OCI-M2 (cell line): ENCODE measurements around the gene C8B.

Source experiments
- DNase-seq: peaks from one replicate; lab custom pipeline; 2025; ENCODE audit not compliant: unreplicated experiment; lab: John Stamatoyannopoulos, UW

Gene C8B

DNA sequence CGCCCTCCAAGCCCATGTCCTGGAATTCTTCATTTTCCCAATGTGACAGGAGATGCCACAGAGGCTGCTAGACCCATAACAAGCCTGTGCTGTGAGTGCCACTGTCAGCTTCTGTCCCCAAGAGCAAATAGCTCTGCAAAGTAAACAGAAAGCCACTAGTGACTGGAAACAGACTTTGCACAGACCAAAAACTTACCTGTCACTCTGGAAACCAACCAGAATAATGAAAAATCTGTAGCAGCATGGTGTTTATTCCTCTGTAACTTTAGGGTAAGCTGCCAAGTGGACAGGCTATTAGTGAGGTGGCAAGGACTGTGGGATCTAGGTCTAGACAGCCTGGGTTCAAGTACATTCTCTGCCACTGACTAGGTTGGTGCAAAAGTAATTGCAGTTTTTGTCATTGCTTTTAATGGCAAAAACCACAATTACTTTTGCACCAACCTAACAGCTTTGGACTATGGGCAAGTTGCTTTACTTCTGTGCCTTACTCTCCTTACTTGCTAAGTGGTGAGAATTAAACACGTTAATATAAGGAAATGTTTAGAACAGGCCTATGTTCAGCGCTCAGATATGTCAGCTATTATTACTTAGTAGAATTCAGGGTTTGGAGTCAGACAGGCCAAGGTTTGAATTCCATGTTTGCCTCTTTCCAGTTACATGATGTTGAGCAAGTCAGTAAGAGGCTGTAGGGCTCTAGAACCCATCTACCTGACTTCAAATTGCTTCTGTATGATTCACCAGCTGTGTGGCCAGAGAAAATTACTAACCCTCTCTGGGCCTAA, at the start of gene C8B:
Gene C8B, minus strand, starts transcription at position 100 of the 782 bp plus-strand sequence. Its CDS starts 67 bp downstream, at position 33.
- no peak for DNase-seq

GRCh38 chr1:57015071-57015470, 49.3 kb upstream of the C8B start:
- no peak for DNase-seq

DNA sequence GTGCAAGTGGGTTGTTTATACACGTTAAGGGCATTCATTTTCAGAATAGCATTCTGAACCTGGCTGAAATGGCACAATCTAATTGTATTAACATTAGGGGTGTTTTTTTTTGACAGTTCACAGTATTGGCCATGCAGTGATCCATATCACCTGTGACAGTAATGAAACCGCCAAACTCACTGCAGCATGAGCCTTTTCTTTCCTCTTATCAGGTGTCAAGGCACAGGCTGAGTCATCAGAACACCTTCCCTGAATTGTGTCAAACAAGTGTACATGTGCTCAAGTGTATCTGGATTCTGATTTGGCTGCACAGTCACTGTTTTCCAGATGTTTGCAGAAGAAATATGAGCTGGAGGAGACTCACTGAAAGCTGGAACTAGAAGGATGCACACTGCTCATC, 47.7 kb upstream of the C8B start:
- no peak for DNase-seq

GRCh38 chr1:57012315-57012714, 46.5 kb upstream of the C8B start:
- no peak for DNase-seq

DNA sequence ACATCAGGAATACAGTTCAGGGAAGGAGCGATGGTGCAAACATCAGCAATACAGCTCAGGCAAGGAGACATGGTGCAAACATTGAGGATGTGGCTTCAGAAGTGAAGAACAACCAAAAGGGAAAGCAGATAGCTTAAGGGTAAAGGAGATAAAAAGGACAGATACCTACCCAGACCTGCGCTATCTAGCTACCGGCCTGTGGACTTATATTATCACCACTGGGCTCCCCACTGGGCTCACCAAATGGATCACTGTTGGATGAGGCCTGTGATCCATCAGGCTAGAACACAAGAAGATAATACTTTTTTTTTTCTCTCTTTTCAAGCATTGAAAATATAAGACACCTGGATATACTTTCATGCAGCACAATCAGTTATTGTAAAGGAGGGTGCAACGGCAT, 44.7 kb upstream of the C8B start:
- DNase-seq: no peak

GRCh38 chr1:57007948-57008347, 42.1 kb upstream of the C8B start:
- DNase-seq: no peak

DNA sequence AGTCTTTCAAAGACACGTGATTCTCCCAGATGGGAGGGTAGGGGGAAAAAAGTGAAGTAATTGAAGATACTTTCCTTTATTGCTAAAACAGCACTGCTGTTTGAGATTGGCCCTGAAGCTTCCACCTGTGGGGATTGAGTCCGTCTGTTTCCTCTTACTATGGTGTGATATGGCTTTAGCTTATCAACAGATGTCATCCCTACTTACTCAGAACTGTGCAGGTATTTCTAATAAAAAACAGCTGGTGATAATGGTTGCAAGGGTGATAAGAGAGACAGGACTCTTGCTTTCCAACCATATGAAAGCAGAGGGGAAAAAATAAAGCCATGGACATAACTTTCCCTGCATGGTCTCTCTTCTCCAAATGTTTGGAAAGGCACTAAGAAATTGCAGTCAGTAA, 41.7 kb upstream of the C8B start:
- DNase-seq: no peak

- no peak for DNase-seq
Measured at GRCh38 chr1:57003398-57004139, 37.8 kb upstream of the C8B start.

DNA sequence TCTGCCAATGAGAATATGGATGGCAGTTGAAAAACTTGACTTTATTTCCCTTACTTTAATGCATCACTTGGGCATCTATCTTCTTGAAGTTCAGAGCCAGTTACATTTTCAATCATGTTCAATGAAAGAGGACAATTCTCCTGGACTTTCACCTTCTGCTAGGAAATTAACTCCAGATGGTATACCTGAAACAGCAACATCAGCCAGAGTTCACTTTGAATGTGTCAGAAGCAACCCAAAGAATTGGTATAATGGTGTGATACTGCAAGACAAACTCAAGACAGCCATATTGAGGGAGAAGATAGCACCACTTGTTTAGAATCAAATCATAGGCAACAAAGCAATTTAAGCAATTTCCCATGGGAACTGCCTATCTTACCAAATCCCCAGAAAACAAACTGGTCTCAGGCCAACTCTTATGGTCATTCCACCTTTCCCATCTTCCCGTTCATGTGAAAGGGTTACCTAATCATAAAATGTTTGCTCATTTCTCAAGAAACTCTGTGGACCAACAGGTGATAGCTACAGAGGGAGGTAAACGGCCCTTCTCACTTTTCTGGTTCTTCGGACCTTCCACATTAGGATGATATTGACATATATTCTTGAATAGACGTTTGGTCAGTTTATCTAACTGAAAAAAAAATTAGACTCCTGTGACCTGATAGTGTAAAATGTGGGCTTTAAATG, 29.7 kb upstream of the C8B start:
- no peak for DNase-seq

GRCh38 chr1:56993475-56993874, 27.7 kb upstream of the C8B start:
- DNase-seq: no peak

DNA sequence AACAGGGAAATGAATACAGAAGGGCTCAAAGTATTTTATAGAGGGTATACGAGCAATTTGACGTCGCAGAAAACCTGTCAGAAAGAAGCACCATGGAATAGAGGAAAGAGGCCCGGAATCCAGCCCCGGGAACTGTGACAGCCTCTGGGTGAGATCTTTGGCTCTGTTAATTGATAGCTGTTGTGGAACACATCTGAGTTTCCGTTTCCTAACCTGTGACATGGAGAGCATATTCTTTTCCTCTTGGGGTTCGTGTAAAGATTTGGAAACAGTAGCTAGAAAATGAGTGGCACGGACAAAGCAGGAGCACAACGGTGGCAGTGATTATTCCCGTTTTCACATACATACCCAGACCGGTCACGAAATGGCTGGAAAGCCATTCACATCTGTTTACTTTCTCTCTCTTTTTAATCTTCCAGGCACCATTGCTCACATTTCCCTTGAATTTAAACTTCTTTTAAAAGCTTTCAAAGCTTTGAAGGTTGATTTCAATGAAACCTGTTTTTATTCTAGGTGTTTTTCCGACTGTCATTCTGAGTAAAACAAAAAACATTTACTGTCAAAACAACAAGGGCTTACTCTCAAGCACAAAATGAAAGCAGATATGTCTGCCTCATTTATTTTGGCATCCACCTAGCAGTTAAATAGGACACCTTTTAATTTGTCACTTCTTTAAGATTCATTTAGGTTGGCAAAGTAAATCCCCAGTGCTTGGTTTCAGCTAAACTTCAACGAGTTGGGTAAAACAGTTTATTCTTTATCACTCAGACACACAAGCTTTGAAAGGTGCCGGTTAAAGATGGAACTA, 26.7 kb upstream of the C8B start:
- no peak for DNase-seq

DNA sequence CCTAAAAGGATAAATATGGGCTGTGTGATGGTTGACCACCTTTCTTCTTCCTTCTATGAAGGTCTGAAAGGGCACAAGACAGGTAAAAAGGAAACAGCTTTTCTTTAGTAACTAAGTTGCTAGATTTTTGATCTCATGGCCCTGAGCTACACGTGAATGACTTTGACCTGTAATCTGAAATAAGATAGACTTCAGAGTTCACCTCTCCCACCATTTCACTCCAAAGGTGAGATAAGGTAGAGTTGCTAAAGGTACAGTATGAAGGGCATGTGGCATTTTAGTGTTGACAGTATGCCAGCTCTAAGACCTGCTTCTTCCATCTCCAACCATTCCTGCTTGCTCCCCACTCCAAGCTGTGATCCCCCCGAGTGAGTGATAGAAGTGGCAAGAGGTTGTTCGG, 25.8 kb upstream of the C8B start:
- DNase-seq: no peak

- no peak for DNase-seq
Measured at GRCh38 chr1:56986397-56986796, 20.6 kb upstream of the C8B start.

DNA sequence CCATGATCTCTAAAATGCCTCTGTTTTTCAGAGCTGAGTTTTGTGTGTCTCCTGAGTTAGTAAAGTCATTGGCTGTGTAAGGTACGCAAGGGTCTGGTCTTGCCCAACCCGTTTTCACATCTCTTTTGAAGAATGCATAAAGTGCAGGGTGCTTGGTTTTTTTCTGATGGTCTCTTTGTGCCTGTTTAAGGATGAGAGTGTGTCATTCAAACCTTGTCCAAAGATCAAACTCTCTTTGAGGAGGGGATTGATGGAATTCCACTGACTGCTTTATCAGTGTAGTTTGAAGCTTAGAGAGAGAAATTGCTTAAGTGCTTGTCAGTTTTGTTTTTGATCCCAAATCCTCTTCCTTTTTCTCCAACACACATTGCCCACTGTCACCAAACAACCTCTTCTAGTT, 20.0 kb upstream of the C8B start:
- no peak for DNase-seq

DNA sequence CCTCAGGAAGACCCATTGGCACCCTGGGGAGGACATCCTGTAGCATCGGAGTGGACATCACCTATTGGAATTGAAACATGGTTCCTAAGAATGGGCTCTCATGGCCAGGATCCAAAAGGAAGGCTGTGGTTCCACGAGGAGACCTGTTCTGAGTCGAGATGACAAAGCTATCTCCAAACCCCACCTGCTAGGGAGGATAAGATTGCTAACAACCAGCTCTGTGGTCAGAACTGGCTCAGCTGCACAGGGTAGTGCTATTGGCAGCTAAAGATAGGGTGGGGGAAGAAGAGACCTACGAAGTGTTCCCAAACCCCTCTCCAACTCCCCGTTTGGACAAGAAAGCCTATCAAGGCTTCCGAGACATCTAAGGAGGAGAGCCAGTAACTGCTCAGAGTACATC, 17.7 kb upstream of the C8B start:
- no peak for DNase-seq

- no peak for DNase-seq
Measured at GRCh38 chr1:56979986-56980755, 14.4 kb upstream of the C8B start.

- no peak for DNase-seq
Measured at GRCh38 chr1:56978819-56979218, 13.0 kb upstream of the C8B start.

- no peak for DNase-seq
Measured at GRCh38 chr1:56977910-56978309, 12.1 kb upstream of the C8B start.

- DNase-seq: no peak
Measured at GRCh38 chr1:56975446-56975845, 9.6 kb upstream of the C8B start.
